GM19397 (cell line): ENCODE measurements around the gene SPOCK1.

Source experiments
- ATAC-seq: cut with Tn5 transposase; IDR thresholded peaks from one replicate; pipeline ENCODE4 v1.9.1; 2021; ENCODE audit warnings: mild to moderate bottlenecking, moderate library complexity; ENCODE audit not compliant: unreplicated experiment

SPOCK1 gene

GRCh38 chr5:137129886-137130680 is 369.0 kb downstream of the SPOCK1 start:
- no peak for ATAC-seq

- no peak for ATAC-seq
These were observed 371.1 kb downstream of the SPOCK1 start for GRCh38 chr5:137128012-137128411.

GRCh38 chr5:137126829-137127228 is 372.3 kb downstream of the SPOCK1 start:
- no peak for ATAC-seq

GRCh38 chr5:137122558-137122957 is 376.6 kb downstream of the SPOCK1 start:
- ATAC-seq = no peak

- ATAC-seq = no peak
These were observed 377.1 kb downstream of the SPOCK1 start for GRCh38 chr5:137122075-137122474.

GRCh38 chr5:137119321-137119720 is 379.8 kb downstream of the SPOCK1 start:
- ATAC-seq = no peak

- no peak for ATAC-seq
These were observed 380.5 kb downstream of the SPOCK1 start for GRCh38 chr5:137118629-137119028.

- ATAC-seq = no peak
These were observed 384.0 kb downstream of the SPOCK1 start for GRCh38 chr5:137115152-137115551.

- no peak for ATAC-seq
These were observed 384.6 kb downstream of the SPOCK1 start for GRCh38 chr5:137114529-137114928.

- peak; percentile 55 for ATAC-seq
These were observed 385.2 kb downstream of the SPOCK1 start for GRCh38 chr5:137113939-137114338.

GRCh38 chr5:137113161-137113560 is 386.0 kb downstream of the SPOCK1 start:
- no peak for ATAC-seq

GRCh38 chr5:137105351-137106035 is 393.6 kb downstream of the SPOCK1 start:
- ATAC-seq = no peak

- ATAC-seq = no peak
These were observed 397.6 kb downstream of the SPOCK1 start for GRCh38 chr5:137101544-137101943.

- ATAC-seq = no peak
These were observed 399.5 kb downstream of the SPOCK1 start for GRCh38 chr5:137099651-137100050.

- no peak for ATAC-seq
These were observed 400.5 kb downstream of the SPOCK1 start for GRCh38 chr5:137098663-137099062.

- ATAC-seq = no peak
These were observed 400.9 kb downstream of the SPOCK1 start for GRCh38 chr5:137098238-137098637.

- no peak for ATAC-seq
These were observed 401.9 kb downstream of the SPOCK1 start for GRCh38 chr5:137097203-137097602.

GRCh38 chr5:137096149-137097103 is 402.7 kb downstream of the SPOCK1 start:
- ATAC-seq = no peak

GRCh38 chr5:137095597-137095996 is 403.5 kb downstream of the SPOCK1 start:
- no peak for ATAC-seq

GRCh38 chr5:137092831-137093230 is 406.3 kb downstream of the SPOCK1 start:
- no peak for ATAC-seq

- ATAC-seq = no peak
These were observed 407.7 kb downstream of the SPOCK1 start for GRCh38 chr5:137091472-137091871.
